ENCODE data around the gene OR2J1. TPM values are rescaled to one million over a fixed set of nuclear protein-coding genes. Genes with fewer than 3 reads are reported as not detected.

Gene OR2J1
- polyA plus RNA-seq, 1 of the 3 experiments (the other 2 are of a cell fraction) = not detected

DNA sequence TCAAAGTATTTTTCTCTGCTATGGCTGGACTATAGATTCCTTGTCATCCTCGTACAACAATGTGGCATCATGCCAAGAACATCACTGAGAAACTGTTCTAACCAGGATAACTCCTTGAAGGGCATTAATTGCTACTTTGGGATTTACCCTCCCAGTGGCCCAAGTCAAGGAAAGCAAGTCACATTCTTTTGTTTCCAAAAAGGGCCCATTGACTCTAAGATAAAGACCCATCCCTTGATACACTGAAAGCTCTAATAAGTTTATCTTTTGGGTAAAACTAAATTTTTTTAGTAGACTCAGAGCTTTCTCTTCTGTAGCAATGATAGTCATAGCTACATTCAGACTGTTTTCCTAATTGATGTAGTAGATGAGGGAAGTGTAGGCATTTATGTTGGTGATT, 8.5 kb downstream of the OR2J1 start, which contains the start of gene OR2J3:
TSS of gene OR2J3 (plus strand) at position 301 of the 400 bp plus-strand sequence. CDS start 3,833 bp downstream, outside the sequence.
- Histone ChIP-seq H3K36me3 (replicated peaks in 1 of 2; ENCODE audit: control insufficient read depth in 1 of 2, insufficient read depth in 2 of 2, low read length in 1 of 2) (no peaks in the 10 kb centered on the region), H3K9ac (no peak within 1 kb of the TSS), H3K9me2 (no peaks in the 10 kb centered on the region), H3K27ac (ENCODE audit: low read depth in 2 of 2, low read length in 1 of 2) (no peak within 1 kb of the TSS), H3K27me3 (ENCODE audit: insufficient read depth) (no peaks in the 10 kb centered on the region), H3F3A (replicated peaks; ENCODE audit: insufficient read depth) (no peaks in the 10 kb centered on the region), H3K79me2 (ENCODE audit: insufficient read depth) (no peaks in the 10 kb centered on the region), H3K4me1 (ENCODE audit: control insufficient read depth in 1 of 2, insufficient read depth in 2 of 2, low read depth in 1 of 2, low read length in 1 of 2) (no peaks in the 10 kb centered on the region), H3K9me3 (no peaks in the 10 kb centered on the region), H3K4me2 (no peak within 1 kb of the TSS), H2AFZ (ENCODE audit: low read depth) (no peak within 1 kb of the TSS), H3K4me3 (ENCODE audit: low read depth in 2 of 2, low read length in 1 of 2) (no peak within 1 kb of the TSS), H4K20me1 (ENCODE audit: insufficient read depth) (no peaks in the 10 kb centered on the region)
- ChIA-PET CTCF (no interaction called here), POLR2A (no interaction called here)
- DNase-seq = no peak
- TF ChIP-seq NRF1 (IDR thresholded peaks at IDR 0.05; ENCODE audit: low read depth, low read length) (no peak), FOXJ3 (CRISPR knock-in tag; IDR thresholded peaks at IDR 0.05) (no peak), CHD2 (IDR thresholded peaks at IDR 0.05; ENCODE audit: low read length, partially characterized antibody) (no peak), RAD21 (IDR thresholded peaks at IDR 0.05; ENCODE audit: low read length) (no peak), EZH2phosphoT487 (IDR thresholded peaks at IDR 0.05; ENCODE audit: borderline replicate concordance, low read depth) (no peak), POLR2AphosphoS5 (IDR thresholded peaks at IDR 0.05; ENCODE audit: low read depth, low read length) (no peak), FOXM1 (IDR thresholded peaks at IDR 0.05; ENCODE audit: low read depth) (no peak), RFX5 (IDR thresholded peaks at IDR 0.05; ENCODE audit: low read length) (no peak), EP300 (IDR thresholded peaks at IDR 0.05; ENCODE audit: borderline replicate concordance in 1 of 2, low read depth in 1 of 2, low read length in 1 of 2) (no peak), SIN3A (IDR thresholded peaks at IDR 0.05; ENCODE audit: borderline replicate concordance, low read depth, low read length) (no peak), MEF2A (IDR thresholded peaks at IDR 0.05; ENCODE audit: borderline replicate concordance, low read depth) (no peak), ELF1 (IDR thresholded peaks at IDR 0.05) (no peak)
- TF ChIP-seq, protein P1, sequence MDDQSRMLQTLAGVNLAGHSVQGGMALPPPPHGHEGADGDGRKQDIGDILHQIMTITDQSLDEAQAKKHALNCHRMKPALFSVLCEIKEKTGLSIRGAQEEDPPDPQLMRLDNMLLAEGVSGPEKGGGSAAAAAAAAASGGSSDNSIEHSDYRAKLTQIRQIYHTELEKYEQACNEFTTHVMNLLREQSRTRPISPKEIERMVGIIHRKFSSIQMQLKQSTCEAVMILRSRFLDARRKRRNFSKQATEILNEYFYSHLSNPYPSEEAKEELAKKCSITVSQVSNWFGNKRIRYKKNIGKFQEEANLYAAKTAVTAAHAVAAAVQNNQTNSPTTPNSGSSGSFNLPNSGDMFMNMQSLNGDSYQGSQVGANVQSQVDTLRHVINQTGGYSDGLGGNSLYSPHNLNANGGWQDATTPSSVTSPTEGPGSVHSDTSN (IDR thresholded peaks at IDR 0.05) = no peak
- TF ChIP-seq, protein P2, sequence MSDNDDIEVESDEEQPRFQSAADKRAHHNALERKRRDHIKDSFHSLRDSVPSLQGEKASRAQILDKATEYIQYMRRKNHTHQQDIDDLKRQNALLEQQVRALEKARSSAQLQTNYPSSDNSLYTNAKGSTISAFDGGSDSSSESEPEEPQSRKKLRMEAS (IDR thresholded peaks at IDR 0.05; ENCODE audit: low read depth) = no peak
- WGBS (ENCODE audit: low lambda C conversion rate) = 7% methylated on average over 1 of the region's 1 CpG

DNA sequence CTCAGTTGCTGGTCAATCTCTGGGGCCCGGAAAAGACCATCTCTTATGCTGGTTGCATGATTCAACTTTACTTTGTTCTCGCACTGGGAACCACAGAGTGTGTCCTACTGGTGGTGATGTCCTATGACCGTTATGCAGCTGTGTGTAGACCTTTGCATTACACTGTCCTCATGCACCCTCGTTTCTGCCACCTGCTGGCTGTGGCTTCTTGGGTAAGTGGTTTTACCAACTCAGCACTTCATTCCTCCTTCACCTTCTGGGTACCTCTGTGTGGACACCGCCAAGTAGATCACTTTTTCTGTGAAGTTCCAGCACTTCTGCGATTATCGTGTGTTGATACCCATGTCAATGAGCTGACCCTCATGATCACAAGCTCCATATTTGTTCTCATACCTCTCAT, 12.8 kb downstream of the OR2J1 start:
- 10% methylated on average over 7 of the region's 7 CpGs for WGBS (ENCODE audit: low lambda C conversion rate)
- Histone ChIP-seq H3K9me2 (no peaks in the 10 kb centered on the region), H3K4me1 (ENCODE audit: control insufficient read depth in 1 of 2, insufficient read depth in 2 of 2, low read depth in 1 of 2, low read length in 1 of 2) (no peaks in the 10 kb centered on the region), H3K27me3 (ENCODE audit: insufficient read depth) (no peaks in the 10 kb centered on the region), H3K4me2 (no peak overlapping the region), H3K79me2 (ENCODE audit: insufficient read depth) (no peaks in the 10 kb centered on the region), H3K27ac (ENCODE audit: low read depth in 2 of 2, low read length in 1 of 2) (no peak overlapping the region), H4K20me1 (ENCODE audit: insufficient read depth) (no peaks in the 10 kb centered on the region), H3F3A (replicated peaks; ENCODE audit: insufficient read depth) (no peaks in the 10 kb centered on the region), H3K4me3 (ENCODE audit: low read depth in 2 of 2, low read length in 1 of 2) (no peak overlapping the region), H3K9me3 (no peaks in the 10 kb centered on the region), H3K9ac (no peak overlapping the region), H2AFZ (ENCODE audit: low read depth) (no peak overlapping the region), H3K36me3 (replicated peaks in 1 of 2; ENCODE audit: control insufficient read depth in 1 of 2, insufficient read depth in 2 of 2, low read length in 1 of 2) (no peaks in the 10 kb centered on the region)
- ChIA-PET POLR2A (no interaction called here), CTCF (no interaction called here)
- TF ChIP-seq NRF1 (IDR thresholded peaks at IDR 0.05; ENCODE audit: low read depth, low read length) (no peak), RFX5 (IDR thresholded peaks at IDR 0.05; ENCODE audit: low read length) (no peak), YY1 (IDR thresholded peaks at IDR 0.05; ENCODE audit: low read depth) (no peak), GABPA (IDR thresholded peaks at IDR 0.05; ENCODE audit: low read depth) (no peak), TEAD4 (IDR thresholded peaks at IDR 0.05; ENCODE audit: borderline replicate concordance, insufficient read depth) (no peak), FOXJ3 (CRISPR knock-in tag; IDR thresholded peaks at IDR 0.05) (no peak), SIN3A (IDR thresholded peaks at IDR 0.05; ENCODE audit: borderline replicate concordance, low read depth, low read length) (no peak), FOSL2 (IDR thresholded peaks at IDR 0.05; ENCODE audit: borderline replicate concordance, low read depth) (no peak), CHD2 (IDR thresholded peaks at IDR 0.05; ENCODE audit: low read length, partially characterized antibody) (no peak), TCF12 (IDR thresholded peaks at IDR 0.05) (no peak), RAD21 (IDR thresholded peaks at IDR 0.05; ENCODE audit: low read length) (no peak), RCOR1 (IDR thresholded peaks at IDR 0.05; ENCODE audit: low read length) (no peak), ELF1 (IDR thresholded peaks at IDR 0.05) (no peak)
- TF ChIP-seq, protein P3, sequence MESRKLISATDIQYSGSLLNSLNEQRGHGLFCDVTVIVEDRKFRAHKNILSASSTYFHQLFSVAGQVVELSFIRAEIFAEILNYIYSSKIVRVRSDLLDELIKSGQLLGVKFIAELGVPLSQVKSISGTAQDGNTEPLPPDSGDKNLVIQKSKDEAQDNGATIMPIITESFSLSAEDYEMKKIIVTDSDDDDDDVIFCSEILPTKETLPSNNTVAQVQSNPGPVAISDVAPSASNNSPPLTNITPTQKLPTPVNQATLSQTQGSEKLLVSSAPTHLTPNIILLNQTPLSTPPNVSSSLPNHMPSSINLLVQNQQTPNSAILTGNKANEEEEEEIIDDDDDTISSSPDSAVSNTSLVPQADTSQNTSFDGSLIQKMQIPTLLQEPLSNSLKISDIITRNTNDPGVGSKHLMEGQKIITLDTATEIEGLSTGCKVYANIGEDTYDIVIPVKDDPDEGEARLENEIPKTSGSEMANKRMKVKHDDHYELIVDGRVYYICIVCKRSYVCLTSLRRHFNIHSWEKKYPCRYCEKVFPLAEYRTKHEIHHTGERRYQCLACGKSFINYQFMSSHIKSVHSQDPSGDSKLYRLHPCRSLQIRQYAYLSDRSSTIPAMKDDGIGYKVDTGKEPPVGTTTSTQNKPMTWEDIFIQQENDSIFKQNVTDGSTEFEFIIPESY (IDR thresholded peaks at IDR 0.05; ENCODE audit: borderline replicate concordance, low read depth) = no peak
- TF ChIP-seq, protein P4, sequence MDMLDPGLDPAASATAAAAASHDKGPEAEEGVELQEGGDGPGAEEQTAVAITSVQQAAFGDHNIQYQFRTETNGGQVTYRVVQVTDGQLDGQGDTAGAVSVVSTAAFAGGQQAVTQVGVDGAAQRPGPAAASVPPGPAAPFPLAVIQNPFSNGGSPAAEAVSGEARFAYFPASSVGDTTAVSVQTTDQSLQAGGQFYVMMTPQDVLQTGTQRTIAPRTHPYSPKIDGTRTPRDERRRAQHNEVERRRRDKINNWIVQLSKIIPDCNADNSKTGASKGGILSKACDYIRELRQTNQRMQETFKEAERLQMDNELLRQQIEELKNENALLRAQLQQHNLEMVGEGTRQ (IDR thresholded peaks at IDR 0.05; ENCODE audit: borderline replicate concordance, low read depth, low read length) = no peak
- no peak for DNase-seq

All from SK-N-SH (cell line).